ENCODE measurements around the gene NIF3L1. TPM values are rescaled to one million over a fixed set of nuclear protein-coding genes. Genes with fewer than 3 reads are reported as not detected.

The NIF3L1 gene
- polyA plus RNA-seq, 2 of the 4 experiments (the other 2 are of a cell fraction): 49.5 to 103 TPM

GRCh38 chr2:200839513-200839912 lies 49.7 kb upstream of the NIF3L1 start:
- DNase-seq (ENCODE audit: low read depth in 1 of 2, low spot score in 1 of 2): no peak
- POLR2A ChIA-PET: no interaction called here
- ATAC-seq: no peak; a peak in 1 of 6 replicates
- CTCF ChIA-PET: no interaction called here
- Histone ChIP-seq H3K27ac (no peak overlapping the region), H3K4me2 (no peak overlapping the region), H3K4me3 (no peak overlapping the region), H3K9me3 (peaks cover 16% of the 10 kb centered on the region; the same call in 2 of the 3 replicates), H3K4me1 (no peaks in the 10 kb centered on the region)
- 80% methylated on average over 3 of the region's 3 CpGs for WGBS (ENCODE audit: missing lambda C conversion rate)
- no peak for TF ChIP-seq FOXS1 (CRISPR knock-in tag; IDR thresholded peaks at IDR 0.05)
- TF ChIP-seq E2F6 (IDR thresholded peaks at IDR 0.05; ENCODE audit: borderline replicate concordance, low read depth): no peak
- TF ChIP-seq EP300 (IDR thresholded peaks at IDR 0.05): no peak
- TF ChIP-seq RARB (CRISPR knock-in tag; IDR thresholded peaks at IDR 0.05): no peak
- no peak for TF ChIP-seq FOSL2 (IDR thresholded peaks at IDR 0.05)
- TF ChIP-seq FOSL2 (CRISPR knock-in tag; IDR thresholded peaks at IDR 0.05): no peak
- TF ChIP-seq ESRRA (IDR thresholded peaks at IDR 0.05; ENCODE audit: borderline replicate concordance, low read length): no peak
- no peak for TF ChIP-seq NPAS2 (CRISPR knock-in tag; IDR thresholded peaks at IDR 0.05; ENCODE audit: borderline replicate concordance)
- no peak for TF ChIP-seq CTCF (IDR thresholded peaks at IDR 0.05)
- TF ChIP-seq, protein P1, sequence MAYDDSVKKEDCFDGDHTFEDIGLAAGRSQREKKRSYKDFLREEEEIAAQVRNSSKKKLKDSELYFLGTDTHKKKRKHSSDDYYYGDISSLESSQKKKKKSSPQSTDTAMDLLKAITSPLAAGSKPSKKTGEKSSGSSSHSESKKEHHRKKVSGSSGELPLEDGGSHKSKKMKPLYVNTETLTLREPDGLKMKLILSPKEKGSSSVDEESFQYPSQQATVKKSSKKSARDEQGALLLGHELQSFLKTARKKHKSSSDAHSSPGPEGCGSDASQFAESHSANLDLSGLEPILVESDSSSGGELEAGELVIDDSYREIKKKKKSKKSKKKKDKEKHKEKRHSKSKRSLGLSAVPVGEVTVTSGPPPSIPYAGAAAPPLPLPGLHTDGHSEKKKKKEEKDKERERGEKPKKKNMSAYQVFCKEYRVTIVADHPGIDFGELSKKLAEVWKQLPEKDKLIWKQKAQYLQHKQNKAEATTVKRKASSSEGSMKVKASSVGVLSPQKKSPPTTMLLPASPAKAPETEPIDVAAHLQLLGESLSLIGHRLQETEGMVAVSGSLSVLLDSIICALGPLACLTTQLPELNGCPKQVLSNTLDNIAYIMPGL (CRISPR knock-in tag; IDR thresholded peaks at IDR 0.05; ENCODE audit: borderline replicate concordance): no peak
- no peak for TF ChIP-seq ZSCAN20 (CRISPR knock-in tag; IDR thresholded peaks at IDR 0.05)
- TF ChIP-seq USF2 (IDR thresholded peaks at IDR 0.05): no peak
- FAIRE-seq: no peak

DNA sequence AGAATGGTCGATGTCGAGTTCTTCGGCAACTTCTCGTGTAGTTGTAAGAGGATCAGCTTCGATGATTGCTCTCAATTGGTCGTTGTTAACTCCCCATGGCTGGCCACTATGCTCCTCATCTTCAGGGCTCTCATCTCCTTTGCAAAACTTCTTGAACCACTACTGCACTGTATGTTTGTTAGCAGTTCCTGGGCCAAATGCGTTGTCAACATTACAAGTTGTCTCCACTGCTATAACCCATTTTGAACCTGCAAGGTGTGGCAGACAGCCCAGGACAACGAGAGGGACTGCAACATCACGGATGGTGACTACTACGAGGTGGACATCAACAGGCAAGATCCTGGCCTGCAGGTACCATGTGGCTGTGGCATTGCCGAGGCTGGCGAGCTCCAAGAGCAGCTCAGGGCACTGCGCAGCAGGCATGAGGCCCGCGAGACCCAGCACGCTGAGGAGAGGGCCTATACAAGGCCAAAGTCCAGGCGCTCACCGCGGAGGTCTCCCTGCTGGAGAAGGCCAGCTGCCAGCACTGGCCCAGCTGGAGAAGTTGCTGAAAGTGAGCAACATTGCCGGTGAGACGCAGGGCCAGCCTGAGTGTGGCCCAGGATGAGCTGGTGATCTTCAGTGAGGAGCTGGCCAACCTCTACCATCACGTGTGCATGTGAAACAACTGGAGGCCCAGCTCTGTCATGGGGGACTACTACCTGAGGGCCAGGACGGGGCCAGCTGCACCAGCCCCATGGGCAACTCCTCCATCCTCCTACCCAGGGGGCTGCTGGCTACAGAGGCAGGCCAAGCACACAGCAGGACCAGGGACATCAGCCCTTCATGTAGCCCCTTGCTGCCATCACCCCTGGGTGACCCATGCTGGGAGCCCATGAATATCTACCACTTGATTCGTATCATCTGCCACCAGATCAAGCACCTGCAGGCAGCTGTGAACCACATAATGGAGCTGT lies 44.9 kb upstream of the NIF3L1 start:
- no peak overlapping the region for H3K4me3 ChIP-seq
- ATAC-seq: no peak
- ChIA-PET POLR2A (no interaction called here), CTCF (interaction anchor here (1.1 to 1.6 kb wide), 2 partner anchors 13 to 20 kb away, joined by 3 to 4 read pairs; partner anchors contain the start of gene CLK1)
- H3K9me3 ChIP-seq: no peaks in the 10 kb centered on the region
- no peak for FAIRE-seq
- 72% methylated on average over 23 of the region's 24 CpGs for WGBS (ENCODE audit: missing lambda C conversion rate)
- TF ChIP-seq FOXS1 (CRISPR knock-in tag; IDR thresholded peaks at IDR 0.05) (no peak), RFX5 (IDR thresholded peaks at IDR 0.05) (no peak), BCL3 (IDR thresholded peaks at IDR 0.05) (no peak), EP300 (IDR thresholded peaks at IDR 0.05) (no peak), ELK1 (IDR thresholded peaks at IDR 0.05; ENCODE audit: low read depth, low read length) (no peak), CHD4 (IDR thresholded peaks at IDR 0.05; ENCODE audit: borderline replicate concordance) (no peak), TP53 (CRISPR knock-in tag; IDR thresholded peaks at IDR 0.05) (no peak), PHF8 (IDR thresholded peaks at IDR 0.05; ENCODE audit: borderline replicate concordance, low read depth) (no peak), RNF2 (IDR thresholded peaks at IDR 0.05; ENCODE audit: borderline replicate concordance, low read depth) (no peak), SREBF2 (IDR thresholded peaks at IDR 0.05) (no peak)
- no peak overlapping the region for H3K27ac ChIP-seq
- no peak for DNase-seq (ENCODE audit: low read depth in 1 of 2, low spot score in 1 of 2)
- H3K4me1 ChIP-seq: no peaks in the 10 kb centered on the region
- no peak overlapping the region for H3K4me2 ChIP-seq

Measured in A549 (cell line).